ENCODE results near the gene EPHA7. TPM values are rescaled to one million over a fixed set of nuclear protein-coding genes. Genes with fewer than 3 reads are reported as not detected.

The EPHA7 gene
- total and polyA plus RNA-seq, 2 of the 4 experiments (the other 2 are of a cell fraction) = not detected

DNA sequence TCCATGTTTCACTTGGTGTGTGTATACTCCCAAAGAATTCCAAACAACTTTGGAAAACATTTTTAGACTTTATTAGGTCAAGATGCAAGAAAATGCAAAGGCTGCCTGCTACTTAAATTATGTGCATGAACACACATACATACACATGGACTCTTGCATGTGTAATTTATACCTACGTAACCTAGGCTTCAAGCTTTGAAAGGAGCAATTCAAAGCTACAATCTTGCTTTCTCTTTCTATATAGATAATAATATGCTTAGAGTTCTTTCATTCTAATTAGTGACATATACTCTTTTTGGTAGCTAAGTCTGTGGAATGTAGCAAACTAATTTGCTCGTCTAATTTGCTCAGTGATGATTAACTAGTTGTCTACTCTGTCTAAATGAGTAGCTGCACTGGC lies 146.5 kb downstream of the EPHA7 start:
- dilution Hi-C loops (cut with HindIII; ENCODE audit: low sequenced_read_pairs, unreplicated experiment) (no loop called here), in situ Hi-C loops (cut with MboI; ENCODE audit: low sequenced_read_pairs) (no loop called here), intact Hi-C loops (cut with micrococcal nuclease) (no loop called here)
- Histone ChIP-seq H2BK120ac (ENCODE audit: low read depth, low read length) (no peak overlapping the region), H3K56ac (ENCODE audit: extremely low read depth, insufficient read depth, low read length) (no peak overlapping the region), H3K36me3 (ENCODE audit: control insufficient read depth, insufficient read depth, low read length) (no peaks in the 10 kb centered on the region), H3K79me1 (ENCODE audit: low read depth in 1 of 2, low read length in 2 of 2) (no peaks in the 10 kb centered on the region), H3K14ac (replicated peaks; ENCODE audit: low read depth, low read length) (no peak overlapping the region), H4K5ac (ENCODE audit: low read depth, low read length) (no peak overlapping the region), H3K23ac (ENCODE audit: low read depth, low read length) (no peak overlapping the region), H2AK5ac (ENCODE audit: low read depth, low read length) (no peak overlapping the region), H3K4me1 (ENCODE audit: control insufficient read depth, insufficient read depth, low read length) (no peaks in the 10 kb centered on the region), H4K20me1 (ENCODE audit: insufficient read depth, low read length) (no peaks in the 10 kb centered on the region), H3K4me3 (ENCODE audit: insufficient read depth, low read depth, low read length) (no peak overlapping the region), H3K18ac (ENCODE audit: low read depth, low read length) (no peak overlapping the region), H2AFZ (replicated peaks; ENCODE audit: low read length, poor library complexity) (no peak overlapping the region), H3K4me2 (ENCODE audit: low read depth, low read length) (no peak overlapping the region), H2BK20ac (ENCODE audit: low read depth, low read length) (no peak overlapping the region), H3K27ac (ENCODE audit: insufficient read depth, low read length) (no peak overlapping the region), H3K4ac (ENCODE audit: low read depth, low read length) (no peak overlapping the region), H3K9ac (ENCODE audit: low read depth, low read length) (no peak overlapping the region), H2BK5ac (ENCODE audit: low read depth, low read length, poor library complexity, severe bottlenecking) (no peak overlapping the region), H4K91ac (ENCODE audit: insufficient read depth, low read depth, low read length) (no peak overlapping the region), H3K27me3 (ENCODE audit: control insufficient read depth, insufficient read depth, low read length) (no peaks in the 10 kb centered on the region), H3K9me1 (ENCODE audit: insufficient read depth, low read length) (no peaks in the 10 kb centered on the region), H4K8ac (ENCODE audit: low read depth in 2 of 2, low read length in 2 of 2) (no peak overlapping the region), H2BK15ac (ENCODE audit: low read depth, low read length) (no peak overlapping the region), H2AK9ac (replicated peaks; ENCODE audit: low read depth, low read length, poor library complexity) (no peak overlapping the region), H3K9me3 (ENCODE audit: control insufficient read depth, insufficient read depth, low read length) (no peaks in the 10 kb centered on the region)
- POLR2A ChIA-PET (ENCODE audit: unreplicated experiment) = no interaction called here
- TF ChIP-seq NFE2L2 (IDR thresholded peaks at IDR 0.05; ENCODE audit: low read depth, low read length) = no peak
- TF ChIP-seq, protein P1, sequence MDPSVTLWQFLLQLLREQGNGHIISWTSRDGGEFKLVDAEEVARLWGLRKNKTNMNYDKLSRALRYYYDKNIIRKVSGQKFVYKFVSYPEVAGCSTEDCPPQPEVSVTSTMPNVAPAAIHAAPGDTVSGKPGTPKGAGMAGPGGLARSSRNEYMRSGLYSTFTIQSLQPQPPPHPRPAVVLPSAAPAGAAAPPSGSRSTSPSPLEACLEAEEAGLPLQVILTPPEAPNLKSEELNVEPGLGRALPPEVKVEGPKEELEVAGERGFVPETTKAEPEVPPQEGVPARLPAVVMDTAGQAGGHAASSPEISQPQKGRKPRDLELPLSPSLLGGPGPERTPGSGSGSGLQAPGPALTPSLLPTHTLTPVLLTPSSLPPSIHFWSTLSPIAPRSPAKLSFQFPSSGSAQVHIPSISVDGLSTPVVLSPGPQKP (IDR thresholded peaks at IDR 0.05; ENCODE audit: borderline replicate concordance, low read depth, low read length) = no peak
- TF ChIP-seq RAD21 (IDR thresholded peaks at IDR 0.05; ENCODE audit: low read length) = no peak
- TF ChIP-seq FOS (IDR thresholded peaks at IDR 0.05; ENCODE audit: low read depth, low read length) = no peak
- no peak for TF ChIP-seq MAZ (IDR thresholded peaks at IDR 0.05; ENCODE audit: borderline replicate concordance, low read depth, low read length)
- TF ChIP-seq CEBPB (IDR thresholded peaks at IDR 0.05; ENCODE audit: low read depth, low read length) = no peak
- TF ChIP-seq, protein P2, sequence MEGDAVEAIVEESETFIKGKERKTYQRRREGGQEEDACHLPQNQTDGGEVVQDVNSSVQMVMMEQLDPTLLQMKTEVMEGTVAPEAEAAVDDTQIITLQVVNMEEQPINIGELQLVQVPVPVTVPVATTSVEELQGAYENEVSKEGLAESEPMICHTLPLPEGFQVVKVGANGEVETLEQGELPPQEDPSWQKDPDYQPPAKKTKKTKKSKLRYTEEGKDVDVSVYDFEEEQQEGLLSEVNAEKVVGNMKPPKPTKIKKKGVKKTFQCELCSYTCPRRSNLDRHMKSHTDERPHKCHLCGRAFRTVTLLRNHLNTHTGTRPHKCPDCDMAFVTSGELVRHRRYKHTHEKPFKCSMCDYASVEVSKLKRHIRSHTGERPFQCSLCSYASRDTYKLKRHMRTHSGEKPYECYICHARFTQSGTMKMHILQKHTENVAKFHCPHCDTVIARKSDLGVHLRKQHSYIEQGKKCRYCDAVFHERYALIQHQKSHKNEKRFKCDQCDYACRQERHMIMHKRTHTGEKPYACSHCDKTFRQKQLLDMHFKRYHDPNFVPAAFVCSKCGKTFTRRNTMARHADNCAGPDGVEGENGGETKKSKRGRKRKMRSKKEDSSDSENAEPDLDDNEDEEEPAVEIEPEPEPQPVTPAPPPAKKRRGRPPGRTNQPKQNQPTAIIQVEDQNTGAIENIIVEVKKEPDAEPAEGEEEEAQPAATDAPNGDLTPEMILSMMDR (conservative IDR thresholded peaks at IDR 0.05; ENCODE audit: low read depth, low read length) = no peak
- no peak for TF ChIP-seq RFX5 (IDR thresholded peaks at IDR 0.05; ENCODE audit: low read depth, low read length)
- TF ChIP-seq SMC3 (IDR thresholded peaks at IDR 0.05; ENCODE audit: low read depth, low read length) = no peak
- TF ChIP-seq RCOR1 (IDR thresholded peaks at IDR 0.05; ENCODE audit: insufficient replicate concordance, low read length) = no peak
- no peak for TF ChIP-seq CHD1 (IDR thresholded peaks at IDR 0.05; ENCODE audit: low read depth, low read length)
- no CpG with 5 or more reads among the region's 2 CpGs for WGBS, 2 experiments (ENCODE audit: extremely low coverage in 2 of 2, insufficient read length in 1 of 2)
- DNase-seq (no peak), ATAC-seq (ENCODE audit: low read depth) (no peak)
- CTCF ChIA-PET = no interaction called here
- no TSS peak for BruUV-seq (replicated peaks)
